HEK293 (cell line): ENCODE data around the gene DMD.

Experiments
- CTCF ChIA-PET: fragments of 350-600 bp; formaldehyde crosslinking; extraction: SDS; loops from one replicate; lab custom pipeline; 2021; ENCODE audit warnings: antibody characterized with exemption; lab: Yijun Ruan, JAX
- POLR2A ChIA-PET: fragments of 300-600 bp; formaldehyde crosslinking; extraction: SDS; loops from one replicate; lab custom pipeline; 2020; ENCODE audit warnings: antibody characterized with exemption, inconsistent platforms; lab: Yijun Ruan, JAX
- H3K27ac ChIP-seq: fragments of 200-500 bp; sonication (Bioruptor generic); 2 replicates; pipeline ENCODE4 v1.5.1; 2014; ENCODE audit warnings: low read depth, low read length, control low read depth, inconsistent platforms; ENCODE audit errors: extremely low read depth
- H3K36me3 ChIP-seq, 2 experiments: fragments of 200-500 bp in 1 of 2; sonication (Bioruptor generic) in 1 of 2; 1 replicate in 1 of 2; 2 replicates in 1 of 2; pipeline ENCODE4 v1.5.1; 2014 to 2017; ENCODE audit warnings: inconsistent platforms in 2 of 2, low read length in 2 of 2; ENCODE audit not compliant: control insufficient read depth in 2 of 2, insufficient read depth in 1 of 2
- H3K4me1 ChIP-seq: fragments of 200-500 bp; sonication (Bioruptor generic); 2 replicates; pipeline ENCODE4 v1.5.1; 2014; ENCODE audit warnings: mild to moderate bottlenecking, low read length, inconsistent platforms; ENCODE audit not compliant: control insufficient read depth, insufficient read depth
- H3K4me3 ChIP-seq: 2 replicates; pipeline ENCODE4 v1.5.1; 2011; ENCODE audit warnings: low read depth, mild to moderate bottlenecking, control low read depth, low read length, moderate library complexity
- H3K9me3 ChIP-seq: fragments of 200-500 bp; sonication (Bioruptor generic); 2 replicates; pipeline ENCODE4 v1.5.1; 2014; ENCODE audit warnings: low read depth, low read length, inconsistent platforms; ENCODE audit not compliant: control insufficient read depth, insufficient read depth
- BCL11A ChIP-seq: fragments of 450-650 bp; formaldehyde crosslinking; IDR thresholded peaks from 2 replicates; pipeline ENCODE4 v1.5.1; 2016; ENCODE audit warnings: low read depth, missing biosample characterization, missing genetic modification characterization
- FEZF1 ChIP-seq: fragments of 450-650 bp; formaldehyde crosslinking; IDR thresholded peaks from 2 replicates; pipeline ENCODE4 v1.5.1; 2016; ENCODE audit warnings: missing biosample characterization, missing genetic modification characterization
- GLI4 ChIP-seq: fragments of 450-650 bp; formaldehyde crosslinking; IDR thresholded peaks from 2 replicates; pipeline ENCODE4 v1.5.1; 2016; ENCODE audit warnings: missing biosample characterization, missing genetic modification characterization
- RBAK ChIP-seq: fragments of 450-650 bp; formaldehyde crosslinking; IDR thresholded peaks from 2 replicates; pipeline ENCODE4 v1.5.1; 2016; ENCODE audit warnings: missing biosample characterization, missing genetic modification characterization
- SALL2 ChIP-seq: fragments of 450-650 bp; formaldehyde crosslinking; IDR thresholded peaks from 2 replicates; pipeline ENCODE4 v1.5.0; 2017; ENCODE audit warnings: missing biosample characterization, mild to moderate bottlenecking, missing genetic modification characterization, borderline replicate concordance
- YY2 ChIP-seq: fragments of 450-650 bp; formaldehyde crosslinking; IDR thresholded peaks from 2 replicates; pipeline ENCODE4 v1.5.1; 2016; ENCODE audit warnings: missing biosample characterization, missing genetic modification characterization
- ZEB2 ChIP-seq: fragments of 450-650 bp; formaldehyde crosslinking; IDR thresholded peaks from 2 replicates; pipeline ENCODE4 v1.5.1; 2016; ENCODE audit warnings: missing biosample characterization, missing genetic modification characterization
- ZNF140 ChIP-seq: fragments of 450-650 bp; formaldehyde crosslinking; IDR thresholded peaks from 2 replicates; pipeline ENCODE4 v1.5.1; 2016; ENCODE audit warnings: missing biosample characterization, missing genetic modification characterization
- ZNF169 ChIP-seq: fragments of 450-650 bp; formaldehyde crosslinking; IDR thresholded peaks from 2 replicates; pipeline ENCODE4 v1.5.1; 2016; ENCODE audit warnings: missing biosample characterization, missing genetic modification characterization
- ZNF202 ChIP-seq: fragments of 450-650 bp; formaldehyde crosslinking; IDR thresholded peaks from 2 replicates; pipeline ENCODE4 v1.5.1; 2016; ENCODE audit warnings: missing biosample characterization, missing genetic modification characterization, borderline replicate concordance
- ZNF324 ChIP-seq: fragments of 450-650 bp; formaldehyde crosslinking; IDR thresholded peaks from 2 replicates; pipeline ENCODE4 v1.5.1; 2016; ENCODE audit warnings: missing biosample characterization, missing genetic modification characterization
- ZNF341 ChIP-seq: fragments of 450-650 bp; formaldehyde crosslinking; IDR thresholded peaks from 2 replicates; pipeline ENCODE4; 2016; ENCODE audit warnings: low read depth, missing biosample characterization, missing genetic modification characterization
- ZNF391 ChIP-seq: fragments of 450-650 bp; formaldehyde crosslinking; IDR thresholded peaks from 2 replicates; pipeline ENCODE4 v1.5.1; 2016; ENCODE audit warnings: low read depth, missing biosample characterization, missing genetic modification characterization, borderline replicate concordance
- ZNF433 ChIP-seq: fragments of 450-650 bp; formaldehyde crosslinking; IDR thresholded peaks from 2 replicates; pipeline ENCODE4 v1.5.1; 2016; ENCODE audit warnings: missing biosample characterization, missing genetic modification characterization, low read depth
- ZNF530 ChIP-seq: fragments of 450-650 bp; formaldehyde crosslinking; IDR thresholded peaks from 2 replicates; pipeline ENCODE4 v1.5.1; 2016; ENCODE audit warnings: low read depth, missing biosample characterization, missing genetic modification characterization
- ZNF549 ChIP-seq: fragments of 450-650 bp; IDR thresholded peaks from 2 replicates; pipeline ENCODE4 v1.5.1; 2018; ENCODE audit warnings: missing biosample characterization, missing genetic modification characterization, mild to moderate bottlenecking, inconsistent platforms, moderate library complexity
- TF ChIP-seq, protein P1 (sequence below): fragments of 450-650 bp; formaldehyde crosslinking; IDR thresholded peaks from 2 replicates; pipeline ENCODE4 v1.5.1; 2016; ENCODE audit warnings: missing biosample characterization, missing genetic modification characterization, borderline replicate concordance
- TF ChIP-seq, protein P2 (sequence below): fragments of 450-650 bp; formaldehyde crosslinking; IDR thresholded peaks from 2 replicates; pipeline ENCODE4 v1.5.1; 2016; ENCODE audit warnings: missing biosample characterization, missing genetic modification characterization
- TF ChIP-seq, protein P3 (sequence below): fragments of 450-650 bp; IDR thresholded peaks from 2 replicates; pipeline ENCODE4 v1.5.1; 2018; ENCODE audit warnings: missing biosample characterization, mild to moderate bottlenecking, missing genetic modification characterization
- TF ChIP-seq, protein P4 (sequence below): sonication (generic); formaldehyde crosslinking; IDR thresholded peaks from 2 replicates; pipeline ENCODE4 v1.8.1; 2022; ENCODE audit warnings: mild to moderate bottlenecking, moderate library complexity, missing genetic modification reagents
- TF ChIP-seq, protein P5 (sequence below): fragments of 450-650 bp; formaldehyde crosslinking; IDR thresholded peaks from 2 replicates; pipeline ENCODE4 v1.5.1; 2016; ENCODE audit warnings: missing biosample characterization, missing genetic modification characterization
- TF ChIP-seq, protein P6 (sequence below): fragments of 450-650 bp; formaldehyde crosslinking; IDR thresholded peaks from 2 replicates; pipeline ENCODE4 v1.5.1; 2016; ENCODE audit warnings: missing biosample characterization, missing genetic modification characterization

The DMD gene

DNA sequence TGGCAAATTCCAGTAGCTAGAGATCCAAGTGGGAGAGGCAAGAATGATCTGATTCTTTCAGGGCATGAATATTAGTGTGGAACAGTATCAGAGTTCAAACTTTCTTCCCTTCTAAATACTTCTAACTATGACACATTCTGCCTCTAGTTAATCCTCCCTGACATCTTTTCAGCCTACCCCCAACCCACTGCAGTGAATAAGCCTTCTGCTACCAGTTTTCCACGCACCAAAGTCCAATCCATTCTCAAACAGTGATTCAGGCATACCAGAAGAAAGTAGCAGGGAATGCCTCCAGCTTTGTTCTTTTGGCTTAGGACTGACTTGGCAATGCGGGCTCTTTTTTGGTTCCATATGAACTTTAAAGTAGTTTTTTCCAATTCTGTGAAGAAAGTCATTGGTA lies 1984.1 kb downstream of the DMD start:
- POLR2A ChIA-PET = no interaction called here
- TF ChIP-seq ZNF169 (tag by site-specific recombination) = no peak
- TF ChIP-seq RBAK = no peak
- TF ChIP-seq BCL11A (tag by site-specific recombination) = no peak
- TF ChIP-seq, protein P1, sequence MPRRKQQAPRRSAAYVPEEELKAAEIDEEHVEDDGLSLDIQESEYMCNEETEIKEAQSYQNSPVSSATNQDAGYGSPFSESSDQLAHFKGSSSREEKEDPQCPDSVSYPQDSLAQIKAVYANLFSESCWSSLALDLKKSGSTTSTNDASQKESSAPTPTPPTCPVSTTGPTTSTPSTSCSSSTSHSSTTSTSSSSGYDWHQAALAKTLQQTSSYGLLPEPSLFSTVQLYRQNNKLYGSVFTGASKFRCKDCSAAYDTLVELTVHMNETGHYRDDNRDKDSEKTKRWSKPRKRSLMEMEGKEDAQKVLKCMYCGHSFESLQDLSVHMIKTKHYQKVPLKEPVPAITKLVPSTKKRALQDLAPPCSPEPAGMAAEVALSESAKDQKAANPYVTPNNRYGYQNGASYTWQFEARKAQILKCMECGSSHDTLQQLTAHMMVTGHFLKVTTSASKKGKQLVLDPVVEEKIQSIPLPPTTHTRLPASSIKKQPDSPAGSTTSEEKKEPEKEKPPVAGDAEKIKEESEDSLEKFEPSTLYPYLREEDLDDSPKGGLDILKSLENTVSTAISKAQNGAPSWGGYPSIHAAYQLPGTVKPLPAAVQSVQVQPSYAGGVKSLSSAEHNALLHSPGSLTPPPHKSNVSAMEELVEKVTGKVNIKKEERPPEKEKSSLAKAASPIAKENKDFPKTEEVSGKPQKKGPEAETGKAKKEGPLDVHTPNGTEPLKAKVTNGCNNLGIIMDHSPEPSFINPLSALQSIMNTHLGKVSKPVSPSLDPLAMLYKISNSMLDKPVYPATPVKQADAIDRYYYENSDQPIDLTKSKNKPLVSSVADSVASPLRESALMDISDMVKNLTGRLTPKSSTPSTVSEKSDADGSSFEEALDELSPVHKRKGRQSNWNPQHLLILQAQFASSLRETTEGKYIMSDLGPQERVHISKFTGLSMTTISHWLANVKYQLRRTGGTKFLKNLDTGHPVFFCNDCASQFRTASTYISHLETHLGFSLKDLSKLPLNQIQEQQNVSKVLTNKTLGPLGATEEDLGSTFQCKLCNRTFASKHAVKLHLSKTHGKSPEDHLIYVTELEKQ (tag by site-specific recombination) = no peak
- TF ChIP-seq, protein P2, sequence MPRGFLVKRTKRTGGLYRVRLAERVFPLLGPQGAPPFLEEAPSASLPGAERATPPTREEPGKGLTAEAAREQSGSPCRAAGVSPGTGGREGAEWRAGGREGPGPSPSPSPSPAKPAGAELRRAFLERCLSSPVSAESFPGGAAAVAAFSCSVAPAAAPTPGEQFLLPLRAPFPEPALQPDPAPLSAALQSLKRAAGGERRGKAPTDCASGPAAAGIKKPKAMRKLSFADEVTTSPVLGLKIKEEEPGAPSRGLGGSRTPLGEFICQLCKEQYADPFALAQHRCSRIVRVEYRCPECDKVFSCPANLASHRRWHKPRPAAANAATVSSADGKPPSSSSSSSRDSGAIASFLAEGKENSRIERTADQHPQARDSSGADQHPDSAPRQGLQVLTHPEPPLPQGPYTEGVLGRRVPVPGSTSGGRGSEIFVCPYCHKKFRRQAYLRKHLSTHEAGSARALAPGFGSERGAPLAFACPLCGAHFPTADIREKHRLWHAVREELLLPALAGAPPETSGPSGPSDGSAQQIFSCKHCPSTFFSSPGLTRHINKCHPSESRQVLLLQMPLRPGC (tag by site-specific recombination) = no peak
- TF ChIP-seq ZNF530 (tag by site-specific recombination) = no peak
- TF ChIP-seq SALL2 (tag by site-specific recombination) = no peak
- TF ChIP-seq ZNF433 = no peak
- no peak for TF ChIP-seq ZNF202 (tag by site-specific recombination)
- Histone ChIP-seq H3K9me3 (no peaks in the 10 kb centered on the region), H3K27ac (no peak overlapping the region), H3K4me1 (0 out of 2 replicates have a peak, but pooled peaks cover 2% of the 10 kb centered on the region), H3K4me3 (no peak overlapping the region), H3K36me3 (no peaks in the 10 kb centered on the region; a peak in 1 of 3 replicates)
- CTCF ChIA-PET = no interaction called here

DNA sequence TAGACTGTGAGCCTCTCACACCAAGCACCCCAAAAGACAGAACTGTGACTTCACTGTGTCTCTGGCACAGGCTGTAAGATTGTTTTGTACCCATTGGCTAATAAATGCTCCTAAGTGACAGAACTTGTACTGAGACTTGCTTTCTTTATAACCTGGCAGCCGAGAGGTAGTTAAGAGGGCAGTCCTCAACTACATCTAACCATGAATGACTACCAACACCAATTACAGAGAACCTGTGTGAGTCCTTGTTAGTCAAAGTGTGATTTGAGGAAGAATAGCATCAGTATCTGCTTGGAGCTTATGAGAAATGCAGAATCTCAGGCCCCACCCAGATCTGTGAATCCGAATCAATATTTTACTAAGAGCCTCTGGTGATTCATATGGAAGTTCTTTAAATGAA lies 1985.5 kb downstream of the DMD start:
- CTCF ChIA-PET = no interaction called here
- TF ChIP-seq, protein P3, sequence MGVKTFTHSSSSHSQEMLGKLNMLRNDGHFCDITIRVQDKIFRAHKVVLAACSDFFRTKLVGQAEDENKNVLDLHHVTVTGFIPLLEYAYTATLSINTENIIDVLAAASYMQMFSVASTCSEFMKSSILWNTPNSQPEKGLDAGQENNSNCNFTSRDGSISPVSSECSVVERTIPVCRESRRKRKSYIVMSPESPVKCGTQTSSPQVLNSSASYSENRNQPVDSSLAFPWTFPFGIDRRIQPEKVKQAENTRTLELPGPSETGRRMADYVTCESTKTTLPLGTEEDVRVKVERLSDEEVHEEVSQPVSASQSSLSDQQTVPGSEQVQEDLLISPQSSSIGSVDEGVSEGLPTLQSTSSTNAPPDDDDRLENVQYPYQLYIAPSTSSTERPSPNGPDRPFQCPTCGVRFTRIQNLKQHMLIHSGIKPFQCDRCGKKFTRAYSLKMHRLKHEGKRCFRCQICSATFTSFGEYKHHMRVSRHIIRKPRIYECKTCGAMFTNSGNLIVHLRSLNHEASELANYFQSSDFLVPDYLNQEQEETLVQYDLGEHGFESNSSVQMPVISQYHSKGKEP (tag by site-specific recombination) = no peak
- TF ChIP-seq ZEB2 (tag by site-specific recombination) = no peak
- no peak for TF ChIP-seq ZNF324 (tag by site-specific recombination)
- TF ChIP-seq, protein P4, sequence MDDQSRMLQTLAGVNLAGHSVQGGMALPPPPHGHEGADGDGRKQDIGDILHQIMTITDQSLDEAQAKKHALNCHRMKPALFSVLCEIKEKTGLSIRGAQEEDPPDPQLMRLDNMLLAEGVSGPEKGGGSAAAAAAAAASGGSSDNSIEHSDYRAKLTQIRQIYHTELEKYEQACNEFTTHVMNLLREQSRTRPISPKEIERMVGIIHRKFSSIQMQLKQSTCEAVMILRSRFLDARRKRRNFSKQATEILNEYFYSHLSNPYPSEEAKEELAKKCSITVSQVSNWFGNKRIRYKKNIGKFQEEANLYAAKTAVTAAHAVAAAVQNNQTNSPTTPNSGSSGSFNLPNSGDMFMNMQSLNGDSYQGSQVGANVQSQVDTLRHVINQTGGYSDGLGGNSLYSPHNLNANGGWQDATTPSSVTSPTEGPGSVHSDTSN = no peak
- TF ChIP-seq YY2 (tag by site-specific recombination) = no peak
- no peak for TF ChIP-seq ZNF341 (tag by site-specific recombination)
- no peak for TF ChIP-seq GLI4
- TF ChIP-seq ZNF549 (tag by site-specific recombination) = no peak
- TF ChIP-seq, protein P5, sequence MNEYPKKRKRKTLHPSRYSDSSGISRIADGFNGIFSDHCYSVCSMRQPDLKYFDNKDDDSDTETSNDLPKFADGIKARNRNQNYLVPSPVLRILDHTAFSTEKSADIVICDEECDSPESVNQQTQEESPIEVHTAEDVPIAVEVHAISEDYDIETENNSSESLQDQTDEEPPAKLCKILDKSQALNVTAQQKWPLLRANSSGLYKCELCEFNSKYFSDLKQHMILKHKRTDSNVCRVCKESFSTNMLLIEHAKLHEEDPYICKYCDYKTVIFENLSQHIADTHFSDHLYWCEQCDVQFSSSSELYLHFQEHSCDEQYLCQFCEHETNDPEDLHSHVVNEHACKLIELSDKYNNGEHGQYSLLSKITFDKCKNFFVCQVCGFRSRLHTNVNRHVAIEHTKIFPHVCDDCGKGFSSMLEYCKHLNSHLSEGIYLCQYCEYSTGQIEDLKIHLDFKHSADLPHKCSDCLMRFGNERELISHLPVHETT = no peak
- no peak for TF ChIP-seq ZNF391
- no peak for TF ChIP-seq FEZF1
- TF ChIP-seq, protein P6, sequence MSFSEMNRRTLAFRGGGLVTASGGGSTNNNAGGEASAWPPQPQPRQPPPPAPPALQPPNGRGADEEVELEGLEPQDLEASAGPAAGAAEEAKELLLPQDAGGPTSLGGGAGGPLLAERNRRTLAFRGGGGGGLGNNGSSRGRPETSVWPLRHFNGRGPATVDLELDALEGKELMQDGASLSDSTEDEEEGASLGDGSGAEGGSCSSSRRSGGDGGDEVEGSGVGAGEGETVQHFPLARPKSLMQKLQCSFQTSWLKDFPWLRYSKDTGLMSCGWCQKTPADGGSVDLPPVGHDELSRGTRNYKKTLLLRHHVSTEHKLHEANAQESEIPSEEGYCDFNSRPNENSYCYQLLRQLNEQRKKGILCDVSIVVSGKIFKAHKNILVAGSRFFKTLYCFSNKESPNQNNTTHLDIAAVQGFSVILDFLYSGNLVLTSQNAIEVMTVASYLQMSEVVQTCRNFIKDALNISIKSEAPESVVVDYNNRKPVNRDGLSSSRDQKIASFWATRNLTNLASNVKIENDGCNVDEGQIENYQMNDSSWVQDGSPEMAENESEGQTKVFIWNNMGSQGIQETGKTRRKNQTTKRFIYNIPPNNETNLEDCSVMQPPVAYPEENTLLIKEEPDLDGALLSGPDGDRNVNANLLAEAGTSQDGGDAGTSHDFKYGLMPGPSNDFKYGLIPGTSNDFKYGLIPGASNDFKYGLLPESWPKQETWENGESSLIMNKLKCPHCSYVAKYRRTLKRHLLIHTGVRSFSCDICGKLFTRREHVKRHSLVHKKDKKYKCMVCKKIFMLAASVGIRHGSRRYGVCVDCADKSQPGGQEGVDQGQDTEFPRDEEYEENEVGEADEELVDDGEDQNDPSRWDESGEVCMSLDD (tag by site-specific recombination) = no peak
- TF ChIP-seq ZNF140 (tag by site-specific recombination) = no peak
- POLR2A ChIA-PET = no interaction called here
- H3K27ac ChIP-seq = no peak overlapping the region
- H3K4me3 ChIP-seq = no peak overlapping the region
- H3K4me1 ChIP-seq = 0 out of 2 replicates have a peak, but pooled peaks cover 2% of the 10 kb centered on the region
- H3K36me3 ChIP-seq = no peaks in the 10 kb centered on the region
- no peaks in the 10 kb centered on the region for H3K9me3 ChIP-seq
